Neural cell (in vitro differentiated cells): ENCODE data around the gene TGFBI. TPM values are rescaled to one million over a fixed set of nuclear protein-coding genes. Genes with fewer than 3 reads are reported as not detected.

Experiments
- H2AFZ ChIP-seq: fragments of 200-600, 300-800 bp; sonication (generic), shearing (Covaris generic); 2 replicates; pipeline ENCODE4 v1.6.0; 2014; ENCODE audit warnings: low read depth, mild to moderate bottlenecking, antibody characterized with exemption, low read length, moderate library complexity
- H3F3A ChIP-seq: fragments of 200-600 bp; shearing (Covaris generic); 2 replicates; pipeline ENCODE4 v1.6.1; 2016; ENCODE audit warnings: mild to moderate bottlenecking, moderate library complexity, mixed read lengths, antibody characterized with exemption, low read length; ENCODE audit not compliant: insufficient read depth, poor library complexity, severe bottlenecking
- H3K27ac ChIP-seq: fragments of 200-600, 300-800 bp; sonication (generic), shearing (Covaris generic); 2 replicates; pipeline ENCODE4 v1.5.1; 2014; ENCODE audit warnings: mild to moderate bottlenecking, low read length, moderate library complexity
- H3K27me3 ChIP-seq: fragments of 300-800, 200-600 bp; sonication (generic), shearing (Covaris generic); 2 replicates; pipeline ENCODE4 v1.6.0; 2014; ENCODE audit warnings: mild to moderate bottlenecking, low read depth, low read length, moderate library complexity; ENCODE audit not compliant: insufficient read depth
- H3K36me3 ChIP-seq: fragments of 300-800, 200-600 bp; sonication (generic), shearing (Covaris generic); 2 replicates; pipeline ENCODE4 v1.5.1; 2014; ENCODE audit warnings: mild to moderate bottlenecking, antibody characterized with exemption, low read length, moderate library complexity; ENCODE audit not compliant: insufficient read depth
- H3K4me2 ChIP-seq: fragments of 300-800, 200-600 bp; sonication (generic), shearing (Covaris generic); 2 replicates; pipeline ENCODE4 v1.6.0; 2014; ENCODE audit warnings: mild to moderate bottlenecking, low read length
- H3K4me3 ChIP-seq: fragments of 300-800, 200-600 bp; sonication (generic), shearing (Covaris generic); 2 replicates; pipeline ENCODE4 v1.5.1; 2014; ENCODE audit warnings: mild to moderate bottlenecking, low read length, moderate library complexity
- H3K79me2 ChIP-seq: fragments of 200-600 bp; shearing (Covaris generic); replicated peaks from 2 replicates; pipeline ENCODE4 v1.6.0; 2014; ENCODE audit warnings: mild to moderate bottlenecking, low read length, moderate library complexity; ENCODE audit not compliant: insufficient read depth
- H3K9ac ChIP-seq: fragments of 300-800, 200-600 bp; sonication (generic), shearing (Covaris generic); 2 replicates; pipeline ENCODE4 v1.6.1; 2016; ENCODE audit warnings: mild to moderate bottlenecking, low read length, mixed read lengths
- H3K9me2 ChIP-seq: fragments of 200-600 bp; shearing (Covaris generic); 2 replicates; pipeline ENCODE4 v1.6.1; 2016; ENCODE audit warnings: mild to moderate bottlenecking, low read length, mixed read lengths; ENCODE audit not compliant: insufficient read depth
- H3K9me3 ChIP-seq: fragments of 200-600, 300-800 bp; sonication (generic), shearing (Covaris generic); 2 replicates; pipeline ENCODE4 v1.6.1; 2016; ENCODE audit warnings: mild to moderate bottlenecking, mixed run types, low read length, moderate library complexity, mixed read lengths
- H4K20me1 ChIP-seq: fragments of 200-600 bp; shearing (Covaris generic); 2 replicates; pipeline ENCODE4 v1.6.1; 2016; ENCODE audit warnings: mild to moderate bottlenecking, mixed run types; ENCODE audit not compliant: insufficient read depth
- CTCF ChIP-seq: fragments of 450-650 bp; IDR thresholded peaks from 2 replicates; pipeline ENCODE4 v1.5.1; 2014; ENCODE audit warnings: antibody characterized with exemption, mild to moderate bottlenecking, moderate library complexity; ENCODE audit not compliant: poor library complexity, severe bottlenecking
- EP300 ChIP-seq: fragments of 450-650 bp; conservative IDR thresholded peaks from 2 replicates; pipeline ENCODE4 v1.6.1; 2014; ENCODE audit warnings: antibody characterized with exemption, mild to moderate bottlenecking, moderate library complexity; ENCODE audit not compliant: poor library complexity, severe bottlenecking
- EZH2 ChIP-seq: fragments of 200-600, 300-800 bp; shearing (Covaris generic), sonication (generic); IDR thresholded peaks from 2 replicates; pipeline ENCODE4 v1.6.1; 2014; ENCODE audit warnings: antibody characterized with exemption, low read length, borderline replicate concordance, mild to moderate bottlenecking; ENCODE audit not compliant: insufficient read depth, poor library complexity, severe bottlenecking
- MXI1 ChIP-seq: fragments of 450-650 bp; conservative IDR thresholded peaks from 2 replicates; pipeline ENCODE4 v1.6.1; 2014; ENCODE audit warnings: antibody characterized with exemption, mild to moderate bottlenecking; ENCODE audit not compliant: poor library complexity, severe bottlenecking
- POLR2AphosphoS5 ChIP-seq: IDR thresholded peaks from 2 replicates; pipeline ENCODE4 v1.6.1; 2012
- RAD21 ChIP-seq: fragments of 450-650 bp; conservative IDR thresholded peaks from 2 replicates; pipeline ENCODE4 v1.6.1; 2014; ENCODE audit warnings: antibody characterized with exemption, mild to moderate bottlenecking, moderate library complexity
- REST ChIP-seq: IDR thresholded peaks from 2 replicates; pipeline ENCODE4 v1.6.1; 2012; ENCODE audit warnings: borderline replicate concordance
- SMC3 ChIP-seq: fragments of 450-650 bp; conservative IDR thresholded peaks from 2 replicates; pipeline ENCODE4 v1.6.1; 2014; ENCODE audit warnings: antibody characterized with exemption, mild to moderate bottlenecking, moderate library complexity; ENCODE audit not compliant: poor library complexity
- TAF1 ChIP-seq: IDR thresholded peaks from 2 replicates; pipeline ENCODE4 v1.6.1; 2012; ENCODE audit warnings: low read depth
- polyA plus RNA-seq: library from polyadenylated mRNA; depleted of rRNA; stranded (reverse); fragments of >200 nt; gene quantifications from 2 replicates; pipeline ENCODE4 v1.2.3, GENCODE V29; 2014

The TGFBI gene
- polyA plus RNA-seq, 1 donor from 2014 or later, result 0.71 TPM

- Histone ChIP-seq H3K9me3 (no peaks in the 10 kb centered on the region), H3K4me3 (no peak overlapping the region), H3K27ac (no peak overlapping the region), H3K4me2 (no peak overlapping the region), H3F3A (no peaks in the 10 kb centered on the region), H3K36me3 (no peaks in the 10 kb centered on the region), H3K9ac (no peak overlapping the region), H4K20me1 (no peaks in the 10 kb centered on the region), H2AFZ (no peak overlapping the region), H3K79me2 (no peaks in the 10 kb centered on the region), H3K9me2 (no peaks in the 10 kb centered on the region), H3K27me3 (peaks cover 9% of the 10 kb centered on the region)
- no peak for TF ChIP-seq EZH2
- no peak for TF ChIP-seq CTCF
- TF ChIP-seq POLR2AphosphoS5, result no peak
- no peak for TF ChIP-seq REST
- TF ChIP-seq MXI1, result no peak
- no peak for TF ChIP-seq EP300
- no peak for TF ChIP-seq RAD21
- TF ChIP-seq TAF1, result no peak
- TF ChIP-seq SMC3, result no peak
Observed at GRCh38 chr5:136084698-136085097, 55.9 kb downstream of the TGFBI start.

- TF ChIP-seq TAF1 (no peak), MXI1 (no peak), CTCF (no peak), EZH2 (no peak)
- Histone ChIP-seq H3K4me2 (no peak overlapping the region), H3K9ac (no peak overlapping the region), H3K79me2 (no peaks in the 10 kb centered on the region), H3K4me3 (no peak overlapping the region), H3K36me3 (no peaks in the 10 kb centered on the region), H3F3A (no peaks in the 10 kb centered on the region), H2AFZ (no peak overlapping the region), H3K27ac (no peak overlapping the region), H3K9me2 (no peaks in the 10 kb centered on the region), H4K20me1 (no peaks in the 10 kb centered on the region), H3K9me3 (no peaks in the 10 kb centered on the region), H3K27me3 (no peaks in the 10 kb centered on the region)
Observed at GRCh38 chr5:136086783-136087566, 58.2 kb downstream of the TGFBI start.
